HG03060 (cell line): Measurements from ENCODE around the gene ELFN1.

Experiments used
- ATAC-seq: cut with Tn5 transposase; IDR thresholded peaks from one replicate; pipeline ENCODE4 v1.9.1; 2021; ENCODE audit warnings: low read depth, moderate number of reproducible peaks; ENCODE audit not compliant: unreplicated experiment

The ELFN1 gene

DNA sequence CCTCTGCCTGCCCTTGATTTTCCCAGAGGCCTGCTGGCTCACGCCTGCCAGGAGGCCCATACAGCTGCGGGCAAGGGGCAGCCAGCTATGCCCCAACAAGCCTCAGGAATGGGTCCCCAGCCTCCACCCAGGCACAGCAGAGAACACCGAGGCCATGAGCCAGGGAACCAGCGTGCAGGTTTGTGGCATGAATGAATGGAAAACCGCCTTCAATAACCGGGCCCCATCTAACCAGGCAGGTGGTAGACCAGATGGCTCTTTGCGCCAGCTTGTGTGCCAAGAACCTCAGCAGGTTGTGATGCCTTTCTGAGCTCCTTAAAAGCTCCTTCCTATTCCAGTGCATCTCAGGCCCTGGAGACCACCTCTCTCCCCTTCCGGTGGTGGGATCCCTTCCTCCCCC, 50.2 kb downstream of the ELFN1 start:
- ATAC-seq: no peak

DNA sequence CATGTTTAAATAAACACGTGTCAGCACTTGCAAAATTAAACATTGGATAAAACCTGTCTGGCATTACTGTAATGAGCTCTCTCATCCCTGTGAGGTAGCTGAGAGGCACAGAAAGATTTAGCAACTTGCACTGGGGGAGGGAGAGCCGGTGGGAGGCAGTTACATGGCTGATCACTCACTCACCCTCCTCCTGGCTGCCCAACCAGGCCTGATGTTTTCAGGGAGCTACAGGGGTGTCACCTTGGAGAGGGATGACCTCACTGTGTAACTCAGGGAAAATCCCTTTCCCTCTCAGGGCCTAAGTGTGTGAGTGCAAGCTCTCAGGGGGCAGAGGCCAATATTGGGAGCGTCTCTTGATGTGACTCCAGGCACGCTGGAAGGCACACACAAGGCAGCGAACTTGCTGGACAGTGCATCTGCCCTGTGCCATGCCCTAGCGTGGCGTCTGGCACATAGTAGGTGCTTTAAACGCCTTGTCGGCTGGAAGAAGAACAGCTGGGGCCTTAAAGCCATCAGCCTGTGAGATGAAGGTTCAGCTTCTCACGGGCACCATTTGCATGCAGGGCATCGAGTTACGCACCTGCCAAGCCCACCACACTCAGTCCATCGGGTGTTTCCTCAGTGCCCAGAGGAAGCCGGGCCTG, 51.1 kb downstream of the ELFN1 start:
- no peak for ATAC-seq

DNA sequence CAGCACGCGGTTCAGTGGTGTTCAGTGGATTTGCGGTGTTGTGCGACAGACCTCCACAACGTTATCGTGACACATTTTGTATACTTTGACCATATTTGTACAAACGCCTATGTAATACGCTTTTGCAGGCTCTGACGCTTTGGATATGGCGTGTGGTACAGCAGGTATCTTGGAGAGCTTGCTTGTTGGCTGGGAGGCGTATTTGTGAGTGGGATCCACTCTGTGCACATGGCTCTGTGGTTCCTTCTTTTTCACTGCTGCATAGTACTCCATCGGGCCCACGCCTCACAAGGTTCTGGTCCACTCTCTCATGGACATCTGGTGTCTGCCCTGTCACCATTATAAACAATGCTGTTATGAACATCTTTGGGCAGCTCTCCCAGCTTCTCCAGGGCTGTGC, 53.2 kb downstream of the ELFN1 start:
- no peak for ATAC-seq

DNA sequence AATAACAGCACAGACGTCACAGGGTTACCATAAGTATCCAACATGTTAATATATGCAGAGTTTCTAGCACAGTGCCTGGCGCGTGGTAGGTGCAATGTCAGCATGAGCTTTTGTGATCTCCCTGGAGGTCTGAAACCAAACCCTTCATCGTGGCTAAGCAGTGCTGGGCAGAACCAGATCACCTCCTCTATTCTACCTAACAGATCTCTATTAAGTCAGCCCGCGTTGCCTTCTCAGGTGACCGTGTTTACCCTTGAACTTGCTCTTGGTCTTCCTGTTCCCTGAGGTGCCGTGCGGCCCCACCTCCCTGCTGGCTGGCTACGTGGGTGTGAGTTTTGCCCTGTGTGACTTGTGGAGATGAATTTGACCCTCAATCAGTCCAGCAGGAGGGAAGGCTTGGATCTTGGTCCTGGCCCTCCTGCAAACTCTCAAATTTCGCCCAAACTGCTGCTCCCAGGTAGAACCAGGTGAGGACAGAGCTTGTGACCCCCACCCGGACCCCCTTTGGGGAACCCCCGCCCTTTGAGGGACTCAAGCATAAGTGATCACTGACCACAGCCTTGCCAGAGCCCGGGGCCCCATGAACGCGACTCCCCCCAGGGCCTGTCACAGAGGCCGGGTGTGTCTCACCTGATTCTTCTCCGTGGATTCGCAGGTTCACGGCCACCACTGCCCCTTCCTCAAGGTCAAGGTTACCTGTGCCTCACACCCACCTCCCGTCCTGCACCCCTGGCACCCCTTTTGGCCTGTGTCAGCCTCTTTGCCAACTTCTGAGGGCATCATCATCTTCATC, 54.2 kb downstream of the ELFN1 start:
- no peak for ATAC-seq

DNA sequence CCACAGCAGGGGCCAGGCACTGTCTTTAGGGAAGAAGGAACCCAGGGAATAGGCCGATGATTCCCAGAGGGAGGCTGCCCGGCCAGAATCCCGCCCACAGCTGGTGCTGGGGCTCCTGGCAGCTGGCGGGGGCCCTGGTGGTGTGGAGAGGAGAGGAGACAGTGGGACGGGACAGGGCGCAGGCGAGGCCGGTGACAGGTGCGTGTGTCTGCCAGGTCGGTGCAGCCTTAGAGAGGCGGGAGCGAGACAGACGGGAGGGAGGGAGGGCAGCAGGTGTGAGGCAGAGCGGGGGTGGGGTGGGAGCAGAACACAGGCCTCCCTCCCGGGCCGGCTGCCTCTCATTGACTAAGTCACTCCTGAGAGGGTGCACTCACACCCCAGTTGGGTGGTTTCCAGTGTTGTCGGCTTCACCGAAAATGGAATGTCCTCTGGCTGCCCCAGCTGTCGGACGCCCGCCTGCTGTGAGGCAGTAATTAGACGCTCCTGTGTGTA, 55.2 kb downstream of the ELFN1 start:
- no peak for ATAC-seq

DNA sequence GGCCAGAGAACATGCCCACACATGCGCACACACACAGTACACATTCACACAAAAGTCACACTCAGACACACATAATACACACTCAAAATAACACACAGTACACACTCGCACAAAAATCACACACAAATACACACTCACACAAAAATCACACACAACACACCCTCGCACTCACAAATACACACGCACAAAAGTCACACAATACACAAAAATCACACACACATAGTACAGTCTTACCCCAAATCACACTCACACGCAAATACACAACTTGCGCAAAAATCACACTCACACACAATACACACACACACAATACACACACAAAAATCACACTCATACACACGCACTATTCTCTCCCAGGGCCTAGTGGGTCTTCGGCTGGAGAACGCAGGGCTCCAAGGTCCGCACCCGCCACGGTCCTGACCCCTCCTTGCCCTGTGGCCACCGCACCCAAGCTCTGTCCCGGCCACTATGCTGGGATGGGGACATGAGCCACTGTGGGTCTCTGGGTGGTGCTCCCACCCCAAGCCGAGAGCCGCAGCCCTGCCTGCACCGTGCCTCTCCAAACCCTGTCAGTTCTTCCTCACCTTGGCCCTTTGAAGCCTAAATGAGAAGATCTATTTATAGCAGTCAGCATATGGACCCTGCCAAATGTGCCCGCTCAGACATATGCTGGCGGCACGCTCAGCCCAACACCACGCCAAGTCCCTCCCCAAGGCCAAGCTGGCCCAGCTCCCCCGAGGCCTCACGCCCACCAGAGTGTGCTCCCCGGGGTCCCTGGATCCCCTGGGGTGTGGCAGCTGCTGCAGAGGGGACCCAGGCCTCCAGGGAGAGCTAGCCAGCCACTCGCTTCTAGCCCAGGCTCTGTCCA, 55.9 kb downstream of the ELFN1 start:
- no peak for ATAC-seq

DNA sequence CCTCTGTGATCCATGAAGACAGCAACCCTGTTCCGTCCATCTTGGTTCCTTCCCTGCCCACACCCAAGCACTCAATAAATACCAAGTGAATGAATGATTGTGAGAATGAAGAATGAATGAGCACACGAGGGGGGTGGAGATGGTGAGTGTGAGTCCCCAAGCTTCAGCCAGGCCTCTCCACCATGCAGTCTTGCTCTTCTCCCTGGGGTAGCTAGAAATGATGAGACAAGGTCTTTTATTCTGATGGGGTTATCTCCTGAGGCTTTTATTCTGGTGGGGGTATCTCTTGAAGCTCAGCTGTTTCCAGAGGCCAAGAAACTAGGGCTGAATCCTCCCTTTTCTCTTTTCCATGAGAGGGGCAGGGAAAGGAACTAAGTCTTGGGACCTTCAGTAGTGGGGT, 57.0 kb downstream of the ELFN1 start:
- ATAC-seq: no peak

DNA sequence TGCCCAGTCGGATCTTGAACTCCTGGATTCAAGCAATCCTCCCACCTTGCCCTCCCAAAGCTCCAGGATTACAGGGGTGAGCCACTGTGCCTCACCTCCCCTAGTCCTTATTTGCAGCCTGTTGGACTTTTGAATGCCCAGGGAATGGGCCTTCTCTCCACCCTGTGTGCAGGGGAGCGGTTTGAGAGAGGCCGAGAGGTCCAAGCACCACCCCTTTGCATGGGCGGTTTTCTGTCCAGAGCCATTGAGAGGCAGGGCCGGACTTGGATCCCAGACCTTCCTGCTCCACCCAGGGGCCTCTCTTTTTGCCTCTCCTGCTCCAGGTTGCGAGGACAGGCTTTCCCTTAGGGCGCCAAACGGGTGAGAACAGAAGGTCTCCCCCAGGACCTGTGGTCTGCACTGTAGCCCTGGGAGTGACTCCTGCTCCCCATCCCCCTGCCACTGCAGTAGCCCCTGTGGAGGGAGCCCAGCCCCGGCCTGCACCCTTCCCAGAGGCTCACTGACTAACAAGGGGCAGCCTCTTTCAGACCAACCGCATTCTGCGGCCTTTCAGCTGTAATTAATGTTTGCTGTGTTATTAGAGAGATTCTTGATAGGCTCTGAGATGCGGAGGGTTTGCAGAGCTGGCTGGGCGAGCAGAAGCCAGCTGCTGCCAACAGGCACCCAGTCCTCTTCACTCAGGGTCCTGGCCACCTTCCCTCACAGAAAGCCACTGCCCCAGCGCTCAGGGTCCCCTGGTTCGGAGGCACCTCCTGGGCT, 57.9 kb downstream of the ELFN1 start:
- no peak for ATAC-seq

DNA sequence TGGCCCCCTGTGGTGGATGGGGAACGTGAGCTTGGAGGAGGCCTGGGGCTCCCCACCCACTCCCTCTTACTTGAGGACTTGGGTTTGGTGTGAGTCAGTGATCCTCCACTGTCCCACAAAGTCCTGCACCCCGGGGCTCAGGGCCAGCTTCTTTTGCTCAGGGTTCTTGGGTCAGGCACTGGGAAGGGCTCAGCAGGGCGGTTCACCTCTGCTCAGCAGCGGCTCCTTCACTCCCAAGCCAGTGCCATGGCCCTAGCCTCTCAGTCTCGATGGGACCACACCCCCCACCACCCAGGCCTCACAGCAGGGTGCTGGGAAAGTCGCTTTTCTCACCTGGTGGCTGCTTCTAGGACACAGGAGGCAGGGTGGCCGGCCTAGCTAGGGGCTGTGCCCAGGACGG, 59.1 kb downstream of the ELFN1 start:
- no peak for ATAC-seq

DNA sequence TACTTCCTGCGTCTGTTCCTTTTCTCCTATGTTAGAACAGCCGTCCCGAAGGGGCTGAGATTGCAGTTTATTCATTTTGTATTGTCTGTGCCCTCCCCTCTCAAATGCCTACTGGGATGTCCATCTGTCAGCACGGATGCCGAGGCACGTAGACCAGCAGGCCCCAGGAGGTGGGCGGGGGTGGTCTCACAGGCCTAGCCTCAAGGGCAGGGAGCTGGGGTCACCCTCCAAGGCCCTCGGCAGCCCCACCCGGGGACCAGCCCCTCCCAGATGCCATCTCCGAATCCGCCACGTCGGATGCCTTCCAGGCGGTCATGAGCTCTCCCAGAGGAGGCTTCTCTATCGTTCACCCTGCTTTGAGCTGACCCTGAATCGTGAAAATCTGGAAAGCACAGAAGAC, 59.7 kb downstream of the ELFN1 start:
- ATAC-seq: no peak

DNA sequence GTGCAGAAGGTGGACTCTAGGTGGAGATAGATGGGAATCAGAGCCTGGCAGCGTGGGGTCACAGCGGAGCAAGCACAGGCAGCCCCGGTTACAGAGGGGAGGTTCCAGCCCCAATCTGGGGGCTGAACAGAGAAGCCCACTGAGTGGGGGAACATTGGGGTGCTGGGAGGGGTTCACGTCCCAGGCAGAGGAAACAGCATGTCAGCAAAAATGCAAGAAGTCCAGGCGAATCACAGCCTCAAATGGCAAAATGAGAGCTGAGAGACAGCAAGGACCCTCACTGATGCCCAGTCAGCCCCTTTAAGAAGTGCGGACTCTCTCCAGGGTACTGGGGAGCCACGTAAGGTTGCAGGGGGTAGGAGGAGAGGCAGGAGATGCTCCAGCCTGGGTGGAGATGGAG, 62.0 kb downstream of the ELFN1 start:
- no peak for ATAC-seq

DNA sequence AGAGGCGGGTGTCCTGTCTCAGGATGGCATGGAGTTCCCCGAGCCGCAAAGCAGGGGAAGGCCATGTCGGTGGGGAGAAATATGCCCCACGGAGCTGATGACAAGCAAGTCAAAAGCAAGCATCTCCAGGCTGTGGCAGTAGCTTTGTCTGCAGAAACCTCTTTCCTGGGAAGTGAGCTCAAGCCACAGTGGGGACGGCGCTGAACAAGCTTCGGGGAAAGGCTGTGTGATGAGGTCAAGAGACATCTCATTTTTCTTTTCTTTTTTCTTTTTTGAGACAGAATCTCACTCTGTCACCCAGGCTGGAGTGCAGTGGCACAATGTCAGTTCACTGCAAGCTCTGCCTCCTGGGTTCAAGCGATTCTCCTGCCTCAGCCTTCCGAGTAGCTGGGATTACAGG, 62.6 kb downstream of the ELFN1 start:
- ATAC-seq: no peak

DNA sequence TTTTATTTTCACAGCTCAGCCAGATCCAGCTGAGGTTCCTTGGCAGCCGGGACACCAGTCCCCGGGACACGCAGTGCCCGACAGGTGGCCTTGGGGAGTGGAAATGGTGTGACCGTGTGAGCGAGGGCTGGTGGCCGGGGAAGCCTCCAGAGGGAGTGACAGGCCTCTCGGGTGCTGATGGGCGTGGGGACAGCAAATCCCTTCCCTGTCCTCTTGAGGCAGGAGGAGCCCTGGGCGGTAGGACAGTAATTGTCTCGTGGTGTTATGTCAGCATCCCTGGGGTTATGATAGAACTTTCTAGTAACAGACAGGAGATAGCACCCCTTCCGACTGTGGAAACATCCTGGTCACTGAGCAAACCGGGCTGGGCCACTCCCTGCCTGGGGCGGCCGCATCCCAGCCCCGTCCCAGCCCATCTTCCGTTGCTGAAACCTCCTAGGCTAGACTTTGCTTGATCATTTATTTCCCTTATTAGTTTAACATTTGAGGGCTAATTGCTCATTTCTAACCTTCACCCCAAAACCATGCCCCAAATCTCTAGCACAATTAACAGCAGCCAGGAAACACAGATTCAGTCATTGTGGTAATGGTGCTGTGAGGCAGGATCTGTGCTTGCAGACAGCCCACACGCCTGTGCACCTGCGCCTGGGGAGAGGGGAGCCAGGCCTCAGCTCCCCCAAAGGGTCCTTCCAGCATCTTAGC, 63.3 kb downstream of the ELFN1 start:
- ATAC-seq: no peak

DNA sequence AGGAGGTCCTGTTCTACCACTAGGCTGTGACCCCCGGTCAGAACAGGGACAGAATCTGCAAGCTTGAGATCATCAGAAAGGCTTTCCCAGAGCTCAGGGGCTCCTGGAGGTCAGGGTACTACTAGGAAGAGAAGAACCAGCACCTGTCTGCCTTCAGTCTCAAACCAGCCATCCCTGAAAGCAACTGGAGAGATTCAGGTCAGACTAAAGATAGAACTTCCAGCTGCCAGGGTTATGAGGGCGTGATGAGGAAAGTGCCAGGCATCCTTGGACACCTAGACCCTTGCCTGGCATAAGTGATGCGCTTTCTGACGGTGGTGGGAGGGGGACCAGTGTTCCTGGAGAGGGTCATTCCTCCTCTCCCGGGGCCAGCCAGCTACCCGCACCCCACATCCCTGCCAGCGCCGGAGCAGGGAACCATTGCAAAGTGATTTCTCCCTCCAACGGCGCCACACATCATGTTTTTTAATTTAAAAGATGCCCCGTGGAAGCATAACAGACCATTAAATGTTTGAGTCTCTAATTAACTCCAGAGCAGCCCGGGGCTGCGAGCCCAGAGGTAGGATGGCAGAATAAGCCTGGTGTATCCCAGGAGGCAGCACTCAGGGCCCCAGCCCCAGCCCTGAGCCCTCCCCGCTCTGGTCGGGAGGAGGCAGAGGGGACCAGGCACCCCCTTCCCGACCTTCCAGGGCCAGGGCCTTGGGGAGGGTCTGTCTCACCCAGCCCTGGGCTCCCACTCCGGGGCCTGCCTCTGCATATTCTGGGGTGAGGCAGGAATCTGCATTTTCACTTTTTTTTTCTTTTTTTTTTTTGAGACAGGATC, 64.0 kb downstream of the ELFN1 start:
- ATAC-seq: no peak

DNA sequence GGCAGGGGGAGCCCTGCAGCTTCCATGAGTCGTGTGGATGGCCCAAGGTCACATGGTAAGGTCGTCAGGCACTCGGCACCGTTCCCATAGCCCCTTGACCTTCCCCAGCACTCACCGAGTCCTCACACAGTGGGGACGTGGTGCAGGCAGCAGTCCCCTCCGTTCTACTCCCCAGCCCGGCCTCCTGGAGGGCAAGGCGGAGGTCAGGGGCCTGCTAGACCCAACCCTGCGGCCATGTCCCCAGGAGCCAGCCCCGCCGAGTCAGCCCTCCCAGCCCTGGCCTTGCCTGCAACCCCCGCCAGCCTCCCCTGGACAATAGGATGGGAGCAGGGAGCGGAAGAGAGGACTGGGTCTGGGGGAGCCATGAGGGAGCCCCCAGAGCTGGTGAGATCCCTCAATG, 65.2 kb downstream of the ELFN1 start:
- no peak for ATAC-seq

DNA sequence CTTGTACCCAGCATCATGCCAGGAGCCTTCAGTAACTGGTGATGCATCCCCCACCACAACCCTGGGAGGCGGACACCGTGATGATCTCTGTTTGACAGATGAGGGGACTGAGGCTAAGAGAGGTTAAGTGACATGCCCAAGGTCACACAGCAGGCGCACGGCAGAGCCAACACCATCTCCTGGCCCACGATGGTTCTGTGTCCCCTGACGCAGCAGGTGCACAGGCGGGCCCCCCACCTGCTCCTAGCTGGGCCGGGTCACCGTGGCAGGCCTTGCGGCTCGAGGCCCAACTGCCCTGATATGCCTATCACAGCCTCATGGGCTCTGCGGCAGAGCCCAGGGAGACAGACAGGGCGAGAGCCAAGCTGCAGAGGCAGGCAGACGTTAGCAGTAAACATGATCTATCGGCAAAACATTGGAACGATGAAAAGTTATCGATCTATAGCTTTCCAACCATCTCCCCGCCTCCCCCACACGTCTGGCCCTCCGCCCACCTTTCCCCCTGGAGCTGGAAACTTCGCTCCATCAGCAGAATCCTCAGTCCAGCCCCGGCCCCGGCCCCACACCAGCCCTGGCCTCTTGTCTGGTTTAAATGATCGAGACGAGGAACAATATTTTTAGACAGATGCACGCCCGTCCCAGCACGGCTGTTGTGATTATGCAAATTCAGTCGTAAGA, 65.9 kb downstream of the ELFN1 start:
- ATAC-seq: no peak

DNA sequence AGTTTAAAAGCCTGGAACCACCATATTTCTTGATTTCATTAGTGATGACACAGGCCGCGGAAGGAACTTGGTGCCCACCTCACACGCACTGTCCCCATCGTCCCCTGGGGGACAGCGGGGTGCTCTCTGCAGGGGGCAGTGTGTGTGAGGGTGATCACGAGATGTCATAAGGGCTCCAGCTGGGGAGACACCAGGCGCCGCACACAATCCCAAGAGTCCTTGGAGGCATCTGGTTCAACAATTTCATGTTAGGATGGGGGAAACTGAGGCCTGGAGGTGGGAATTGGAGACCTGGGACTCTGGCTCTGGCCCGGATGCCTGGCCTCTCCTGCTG, 66.4 kb downstream of the ELFN1 start:
- ATAC-seq: no peak

DNA sequence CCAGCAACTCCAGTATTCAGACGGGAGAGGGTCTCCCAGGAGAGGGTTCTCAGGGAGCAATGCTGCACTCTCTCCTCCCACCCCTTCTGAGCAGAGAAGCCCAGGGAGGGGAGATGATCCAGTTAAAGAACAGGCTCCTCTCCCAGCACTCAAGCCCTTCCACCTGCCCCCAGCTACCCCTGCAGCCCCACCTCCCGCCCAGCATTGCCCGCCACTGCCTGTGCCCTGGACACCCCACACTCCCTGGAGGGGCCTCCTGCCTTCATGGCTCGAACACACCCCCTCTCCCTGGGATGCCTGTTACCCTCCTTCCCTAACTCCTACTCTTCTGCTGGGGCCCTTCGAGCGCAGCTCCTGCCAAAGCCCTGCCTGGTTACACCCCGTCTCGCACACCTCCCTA, 66.8 kb downstream of the ELFN1 start:
- ATAC-seq: no peak

DNA sequence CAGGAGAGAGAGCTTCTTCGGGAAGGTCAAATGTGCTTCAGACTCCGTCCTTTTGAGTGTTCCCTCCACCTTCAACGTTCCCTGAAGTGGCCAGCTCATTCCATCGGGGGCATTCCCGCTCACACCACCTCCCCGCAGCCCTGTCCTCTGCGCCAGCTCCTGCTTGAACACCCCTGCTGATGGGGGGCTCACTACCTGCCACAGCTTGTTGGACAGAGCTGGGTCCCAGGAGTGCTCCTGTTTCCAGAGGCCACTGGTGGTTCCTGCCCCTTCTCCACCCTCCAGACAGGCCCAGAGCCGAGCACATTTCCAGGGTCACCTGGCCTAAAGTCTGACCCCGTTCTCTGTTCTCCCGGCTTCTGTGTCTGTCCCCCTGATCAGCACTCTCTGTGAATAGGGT, 67.4 kb downstream of the ELFN1 start:
- ATAC-seq: no peak
